A673 (cell line): ENCODE data around the gene COPS9.

Source experiments
- CTCF ChIP-seq: fragments of 300-800, 200-600 bp; sonication (generic); conservative IDR thresholded peaks from 2 replicates; pipeline ENCODE4 v1.5.1; 2017; ENCODE audit warnings: low read depth, mild to moderate bottlenecking, antibody characterized with exemption, low read length, moderate library complexity, mixed read lengths
- EZH2 ChIP-seq: fragments of 200-600 bp; sonication (generic); IDR thresholded peaks from 2 replicates; pipeline ENCODE4 v1.6.1; 2017; ENCODE audit warnings: borderline replicate concordance, low read depth, mild to moderate bottlenecking, mixed read lengths, antibody characterized with exemption, low read length; ENCODE audit not compliant: poor library complexity, severe bottlenecking

GRCh38 chr2:240112914-240113690 is 23.0 kb downstream of the COPS9 start:
- TF ChIP-seq CTCF (no peak), EZH2 (no peak)
